HCT116 (cell line): ENCODE data around the gene PLA2R1. TPM values are rescaled to one million over a fixed set of nuclear protein-coding genes. Genes with fewer than 3 reads are reported as not detected.

Experiments
- ATAC-seq: fragments of 200-7000 bp; cut with Tn5 transposase; 2 replicates; pipeline ENCODE4 v1.9.1; 2020; ENCODE audit warnings: mild to moderate bottlenecking, moderate library complexity
- BruUV-seq: library from RNA; stranded (reverse); fragments of 400-500 nt; replicated peaks from 2 replicates; lab custom pipeline; 2021; lab: Mats Ljungman, UMichigan
- CTCF ChIA-PET: fragments of 300-600 bp; sonication (Branson Sonifier 250); formaldehyde crosslinking; loops from one replicate; lab custom pipeline; 2021; ENCODE audit warnings: antibody characterized with exemption; lab: Charles Lee
- POLR2A ChIA-PET: fragments of 300-600, 350-600 bp; sonication (Branson Sonifier 250); formaldehyde crosslinking; loops from one replicate; lab custom pipeline; 2021; ENCODE audit warnings: antibody characterized with exemption; lab: Charles Lee
- RAD21 ChIA-PET, 2 experiments: fragments of 300-600 bp; sonication (Branson Sonifier 250); formaldehyde crosslinking; loops; one replicate each; lab custom pipeline; 2023; ENCODE audit warnings: low total read pairs in 2 of 2; ENCODE audit not compliant: uncharacterized antibody in 2 of 2, unreplicated experiment in 2 of 2, low non-redundant PET in 1 of 2; lab: Charles Lee
- DNase-seq: peaks from one replicate; pipeline ENCODE4 v3.0.0-alpha.2; 2010; ENCODE audit warnings: low read depth, low spot score
- H2AFZ ChIP-seq: fragments of 200-600 bp; shearing (Covaris generic), sonication (generic); 2 replicates; pipeline ENCODE4 v1.6.1; 2017; ENCODE audit warnings: low read depth, mixed run types, mixed read lengths, antibody characterized with exemption, low read length; ENCODE audit not compliant: poor library complexity, severe bottlenecking
- H3K27ac ChIP-seq: 2 replicates; pipeline ENCODE4 v1.5.1; 2012; ENCODE audit warnings: low read depth, low read length
- H3K27me3 ChIP-seq: fragments of 200-600 bp; sonication (generic); 2 replicates; pipeline ENCODE4 v1.6.1; 2016; ENCODE audit warnings: mixed run types, low read length, mixed read lengths; ENCODE audit not compliant: insufficient read depth
- H3K36me3 ChIP-seq, 2 experiments: fragments of 200-500 bp in 1 of 2; fragments of 200-600 bp in 1 of 2; sonication (Bioruptor generic) in 1 of 2; sonication (generic) in 1 of 2; 2 replicates each; pipeline versions ENCODE4 v1.5.1 to v1.6.1; 2014 to 2016; ENCODE audit warnings: low read length in 2 of 2, inconsistent platforms in 1 of 2, mixed read lengths in 1 of 2, mixed run types in 1 of 2; ENCODE audit not compliant: insufficient read depth in 2 of 2, control insufficient read depth in 1 of 2
- H3K4me1 ChIP-seq, 2 experiments: fragments of 200-600 bp in 1 of 2; sonication (generic) in 1 of 2; 2 replicates each; pipeline versions ENCODE4 v1.5.1 to v1.6.1; 2012 to 2017; ENCODE audit warnings: low read length in 2 of 2, inconsistent platforms in 1 of 2, mild to moderate bottlenecking in 1 of 2, mixed read lengths in 1 of 2, mixed run types in 1 of 2, moderate library complexity in 1 of 2; ENCODE audit not compliant: insufficient read depth in 2 of 2, control insufficient read depth in 1 of 2
- H3K4me2 ChIP-seq: fragments of 200-600 bp; sonication (generic); 2 replicates; pipeline ENCODE4 v1.6.1; 2017; ENCODE audit warnings: mixed run types, low read length, mixed read lengths
- H3K4me3 ChIP-seq, 2 experiments: fragments of 200-600 bp in 1 of 2; sonication (generic) in 1 of 2; replicated peaks in 1 of 2; 2 replicates each; pipeline ENCODE4 v1.5.1; 2011 to 2016; ENCODE audit warnings: low read length in 2 of 2, control low read depth in 1 of 2, low read depth in 1 of 2, mild to moderate bottlenecking in 1 of 2, mixed read lengths in 1 of 2, mixed run types in 1 of 2
- H3K79me2 ChIP-seq: fragments of 200-600 bp; sonication (generic); 2 replicates; pipeline ENCODE4 v1.6.1; 2017; ENCODE audit warnings: mild to moderate bottlenecking, mixed run types, low read length, moderate library complexity, mixed read lengths; ENCODE audit not compliant: insufficient read depth
- H3K9ac ChIP-seq: fragments of 200-600 bp; sonication (generic); 2 replicates; pipeline ENCODE4 v1.6.1; 2016; ENCODE audit warnings: low read length, mixed read lengths
- H3K9me2 ChIP-seq: fragments of 200-600 bp; sonication (generic), shearing (Covaris generic); 2 replicates; pipeline ENCODE4 v1.6.1; 2017; ENCODE audit warnings: mixed run types, mild to moderate bottlenecking, moderate library complexity; ENCODE audit not compliant: insufficient read depth
- H3K9me3 ChIP-seq, 2 experiments: fragments of 200-500 bp in 1 of 2; fragments of 200-600 bp in 1 of 2; sonication (Bioruptor generic) in 1 of 2; sonication (generic) in 1 of 2; 2 replicates each; pipeline ENCODE4 v1.6.1; 2014 to 2017; ENCODE audit warnings: low read length in 2 of 2, mixed read lengths in 2 of 2, inconsistent platforms in 1 of 2, low read depth in 1 of 2, mild to moderate bottlenecking in 1 of 2, mixed run types in 1 of 2, moderate library complexity in 1 of 2; ENCODE audit not compliant: control insufficient read depth in 1 of 2, insufficient read depth in 1 of 2
- H4K20me1 ChIP-seq: fragments of 200-600 bp; sonication (generic), shearing (Covaris generic); 2 replicates; pipeline ENCODE4 v1.6.1; 2017; ENCODE audit warnings: mixed run types, mild to moderate bottlenecking, moderate library complexity; ENCODE audit not compliant: insufficient read depth
- ATF3 ChIP-seq: IDR thresholded peaks from 2 replicates; pipeline ENCODE4 v1.6.1; 2012
- CBX3 ChIP-seq: IDR thresholded peaks from 2 replicates; pipeline ENCODE4 v1.6.1; 2012; ENCODE audit warnings: low read depth
- CEBPB ChIP-seq: IDR thresholded peaks from 2 replicates; pipeline ENCODE4 v1.6.1; 2012; ENCODE audit warnings: low read depth
- EGR1 ChIP-seq: IDR thresholded peaks from 2 replicates; pipeline ENCODE4 v1.6.1; 2012; ENCODE audit warnings: low read depth
- EZH2phosphoT487 ChIP-seq: fragments of 200-600 bp; IDR thresholded peaks from 2 replicates; pipeline ENCODE4 v1.6.1; 2018; ENCODE audit warnings: antibody characterized with exemption, borderline replicate concordance
- JUND ChIP-seq: IDR thresholded peaks from 2 replicates; pipeline ENCODE4 v1.6.1; 2012
- MAX ChIP-seq: IDR thresholded peaks from 2 replicates; pipeline ENCODE4 v1.6.1; 2012
- POLR2AphosphoS5 ChIP-seq: IDR thresholded peaks from 2 replicates; pipeline ENCODE4 v1.6.1; 2011; ENCODE audit warnings: mild to moderate bottlenecking, low read depth, low read length, moderate library complexity
- RAD21 ChIP-seq: IDR thresholded peaks from 2 replicates; pipeline ENCODE4 v1.6.1; 2012; ENCODE audit warnings: low read depth, mild to moderate bottlenecking
- REST ChIP-seq: IDR thresholded peaks from 2 replicates; pipeline ENCODE4 v1.6.1; 2012; ENCODE audit warnings: low read depth
- SIN3A ChIP-seq: IDR thresholded peaks from 2 replicates; pipeline ENCODE4 v1.6.1; 2012; ENCODE audit warnings: low read depth
- TCF7L2 ChIP-seq: IDR thresholded peaks from 2 replicates; pipeline ENCODE4 v1.7.0; 2011; ENCODE audit warnings: borderline replicate concordance, inconsistent platforms; ENCODE audit not compliant: insufficient read depth, insufficient read length; ENCODE audit errors: extremely low read depth
- YY1 ChIP-seq: IDR thresholded peaks from 2 replicates; pipeline ENCODE4 v1.6.1; 2011; ENCODE audit warnings: low read length, low read depth, moderate library complexity, mild to moderate bottlenecking; ENCODE audit not compliant: insufficient replicate concordance; ENCODE audit errors: extremely low read depth
- ZBTB33 ChIP-seq: IDR thresholded peaks from 2 replicates; pipeline ENCODE4 v1.6.1; 2011; ENCODE audit warnings: mild to moderate bottlenecking, low read length, moderate library complexity; ENCODE audit not compliant: insufficient replicate concordance; ENCODE audit errors: extremely low read depth
- intact Hi-C: fragments of 100-400 bp; cut with micrococcal nuclease; formaldehyde crosslinking; loops from 2 replicates; pipeline ENCODE4 v1.10.0; 2022
- total RNA-seq: library from RNA; stranded (reverse); gene quantifications from one replicate; pipeline ENCODE4 v1.2.1, GENCODE V29; 2021; ENCODE audit not compliant: unreplicated experiment

PLA2R1 gene
- total RNA-seq, 1 experiment from 2014 or later, result 0.34 TPM

- TF ChIP-seq REST (no peak), EGR1 (no peak), JUND (no peak), EZH2phosphoT487 (no peak)
- TF ChIP-seq, all 23 proteins: peak for 0
These were observed 103.3 kb downstream of the PLA2R1 start (continued) for GRCh38 chr2:159959136-159959535.

- ChIA-PET CTCF (no interaction called here), RAD21 (no interaction called here), POLR2A (no interaction called here)
- Histone ChIP-seq H4K20me1 (no peaks in the 10 kb centered on the region), H3K4me2 (no peak overlapping the region), H3K36me3 (no peaks in the 10 kb centered on the region), H3K9me2 (no peaks in the 10 kb centered on the region), H3K4me1 (no peaks in the 10 kb centered on the region), H3K79me2 (no peaks in the 10 kb centered on the region), H2AFZ (no peak overlapping the region), H3K27ac (no peak overlapping the region), H3K9ac (no peak overlapping the region), H3K27me3 (no peaks in the 10 kb centered on the region), H3K4me3 (no peak overlapping the region), H3K9me3 (no peaks in the 10 kb centered on the region)
- intact Hi-C loops, result no loop called here
- no peak for DNase-seq
- BruUV-seq, result no TSS peak
- no peak for ATAC-seq
- TF ChIP-seq POLR2AphosphoS5 (no peak), YY1 (no peak), RAD21 (no peak), REST (no peak), SIN3A (no peak), CEBPB (no peak), CBX3 (no peak), EZH2phosphoT487 (no peak), ZBTB33 (no peak), MAX (no peak), ATF3 (no peak), TCF7L2 (no peak)
These were observed 109.1 kb downstream of the PLA2R1 start for GRCh38 chr2:159953136-159953823.
